HepG2 (cell line): ENCODE results near the gene LDLRAP1. TPM values are rescaled to one million over a fixed set of nuclear protein-coding genes. Genes with fewer than 3 reads are reported as not detected.

Experiments used
- ATF2 ChIP-seq: sonication (generic); formaldehyde crosslinking; IDR thresholded peaks from 2 replicates; pipeline ENCODE4 v1.4.0; 2020; ENCODE audit warnings: missing genetic modification reagents
- CENPT ChIP-seq: sonication (generic); formaldehyde crosslinking; IDR thresholded peaks from 2 replicates; pipeline ENCODE4 v1.8.0; 2022; ENCODE audit warnings: low read depth, mild to moderate bottlenecking, moderate library complexity, missing genetic modification reagents
- CTCF ChIP-seq: sonication (generic); formaldehyde crosslinking; IDR thresholded peaks from 2 replicates; pipeline ENCODE4 v1.5.0; 2020; ENCODE audit warnings: mild to moderate bottlenecking, missing genetic modification reagents, moderate library complexity
- KDM1A ChIP-seq: IDR thresholded peaks from 2 replicates; pipeline ENCODE4 v1.6.1; 2016; ENCODE audit warnings: missing compliant biosample characterization
- NFAT5 ChIP-seq: sonication (generic); formaldehyde crosslinking; IDR thresholded peaks from 2 replicates; pipeline ENCODE4 v1.4.0; 2020; ENCODE audit warnings: missing genetic modification reagents
- PTBP1 ChIP-seq: fragments of 200-400 bp; formaldehyde crosslinking; IDR thresholded peaks from 2 replicates; pipeline ENCODE4 v1.6.1; 2018; ENCODE audit warnings: low read length, low read depth; ENCODE audit not compliant: poor library complexity, severe bottlenecking
- RBM39 ChIP-seq: fragments of 200-400 bp; formaldehyde crosslinking; IDR thresholded peaks from one replicate; pipeline ENCODE4 v1.6.1; 2018; ENCODE audit warnings: antibody characterized with exemption, mild to moderate bottlenecking, low read depth, low read length; ENCODE audit not compliant: poor library complexity, severe bottlenecking
- ZIK1 ChIP-seq: sonication (generic); formaldehyde crosslinking; IDR thresholded peaks from 2 replicates; pipeline ENCODE4 v1.5.0; 2020; ENCODE audit warnings: mild to moderate bottlenecking, low read depth, missing genetic modification reagents, borderline replicate concordance
- ZNF639 ChIP-seq: conservative IDR thresholded peaks from 2 replicates; pipeline ENCODE4 v1.6.1; 2018; ENCODE audit warnings: missing genetic modification reagents
- ZNF646 ChIP-seq: sonication (generic); formaldehyde crosslinking; IDR thresholded peaks from 2 replicates; pipeline ENCODE4 v1.9.0; 2021; ENCODE audit warnings: mild to moderate bottlenecking, missing genetic modification reagents
- polyA plus RNA-seq, 8 experiments: library from polyadenylated mRNA; depleted of rRNA in 3 of 8; stranded (reverse) in 7 of 8; unstranded in 1 of 8; fragments of >200 nt; fragmentation: Illumina TruSeq in 4 of 8; extraction: Trizol in 4 of 8; gene quantifications; 2 replicates each; pipeline versions ENCODE4 v1.2.1 to v1.2.3, GENCODE V29; 2011 to 2016; ENCODE audit warnings: low read depth in 4 of 8, missing spikeins in 1 of 8, mixed read lengths in 1 of 8; ENCODE audit not compliant: insufficient read depth in 1 of 8
- total RNA-seq, 5 experiments: library from RNA; depleted of rRNA; stranded (reverse); fragments of >200 nt; fragmentation: Illumina TruSeq; extraction: Trizol; gene quantifications; 2 replicates each; pipeline ENCODE4 v1.2.3, GENCODE V29; 2016; ENCODE audit warnings: low read depth in 1 of 5

The LDLRAP1 gene
- total and polyA plus RNA-seq, 2 of the 13 experiments (the other 11 are each of a cell fraction or from before 2014, with no cell fraction given): 7.2 to 12.1 TPM

- TF ChIP-seq KDM1A: no peak
- TF ChIP-seq ZIK1 (CRISPR knock-in tag): no peak
- no peak for TF ChIP-seq NFAT5 (CRISPR knock-in tag)
- TF ChIP-seq RBM39: no peak
- TF ChIP-seq ZNF639 (CRISPR knock-in tag): no peak
- no peak for TF ChIP-seq CTCF (CRISPR knock-in tag)
- TF ChIP-seq ZNF646: no peak
- no peak for TF ChIP-seq CENPT
- TF ChIP-seq PTBP1: no peak
- no peak for TF ChIP-seq ATF2 (CRISPR knock-in tag)
These were observed 6.1 kb downstream of the LDLRAP1 start (continued) for GRCh38 chr1:25549273-25550154.
